Activated CD4-positive, alpha-beta T cell treated with anti-CD3 and anti-CD28 coated beads for 1 hour (primary cell): ENCODE data around the gene FBXO34.

Experiments
- DNase-seq: peaks from one replicate; pipeline ENCODE4 v3.0.0-alpha.2; 2020

Gene FBXO34

GRCh38 chr14:55384536-55384935 lies 113.3 kb downstream of the FBXO34 start:
- no peak for DNase-seq

- DNase-seq, result no peak
Observed at GRCh38 chr14:55386037-55386808, 115.0 kb downstream of the FBXO34 start.

- no peak for DNase-seq
Observed at GRCh38 chr14:55387121-55387520, 115.9 kb downstream of the FBXO34 start.

GRCh38 chr14:55388160-55388559 lies 116.9 kb downstream of the FBXO34 start:
- no peak for DNase-seq

- no peak for DNase-seq
Observed at GRCh38 chr14:55389330-55389729, 118.1 kb downstream of the FBXO34 start.

GRCh38 chr14:55398679-55399078 lies 127.5 kb downstream of the FBXO34 start:
- DNase-seq, result no peak

GRCh38 chr14:55399183-55399582 lies 128.0 kb downstream of the FBXO34 start:
- no peak for DNase-seq

GRCh38 chr14:55399852-55400251 lies 128.6 kb downstream of the FBXO34 start:
- DNase-seq, result no peak

- DNase-seq, result no peak
Observed at GRCh38 chr14:55401751-55402150, 130.5 kb downstream of the FBXO34 start.
